ENCODE data around the gene CAPRIN2.

Gene CAPRIN2

DNA sequence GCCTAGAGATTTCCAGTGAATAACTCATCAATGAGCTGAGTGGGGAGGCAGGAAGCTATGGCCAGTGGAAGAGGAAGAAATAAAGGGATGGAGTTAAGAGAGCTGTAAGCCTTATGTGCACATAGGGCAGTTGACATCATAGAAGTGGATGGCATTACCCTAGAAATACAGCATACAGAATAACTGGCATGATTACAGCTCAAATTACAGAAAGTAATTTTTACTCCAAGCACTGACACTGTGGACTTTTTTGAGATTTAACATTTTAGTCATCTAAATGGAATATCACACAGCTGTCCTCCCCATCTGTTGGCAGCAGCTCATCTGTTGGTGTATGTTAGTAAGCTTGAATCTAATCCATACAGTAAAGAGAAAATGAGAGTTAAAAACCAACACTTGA lies 53.7 kb downstream of the CAPRIN2 start:
- TF ChIP-seq, protein P1, sequence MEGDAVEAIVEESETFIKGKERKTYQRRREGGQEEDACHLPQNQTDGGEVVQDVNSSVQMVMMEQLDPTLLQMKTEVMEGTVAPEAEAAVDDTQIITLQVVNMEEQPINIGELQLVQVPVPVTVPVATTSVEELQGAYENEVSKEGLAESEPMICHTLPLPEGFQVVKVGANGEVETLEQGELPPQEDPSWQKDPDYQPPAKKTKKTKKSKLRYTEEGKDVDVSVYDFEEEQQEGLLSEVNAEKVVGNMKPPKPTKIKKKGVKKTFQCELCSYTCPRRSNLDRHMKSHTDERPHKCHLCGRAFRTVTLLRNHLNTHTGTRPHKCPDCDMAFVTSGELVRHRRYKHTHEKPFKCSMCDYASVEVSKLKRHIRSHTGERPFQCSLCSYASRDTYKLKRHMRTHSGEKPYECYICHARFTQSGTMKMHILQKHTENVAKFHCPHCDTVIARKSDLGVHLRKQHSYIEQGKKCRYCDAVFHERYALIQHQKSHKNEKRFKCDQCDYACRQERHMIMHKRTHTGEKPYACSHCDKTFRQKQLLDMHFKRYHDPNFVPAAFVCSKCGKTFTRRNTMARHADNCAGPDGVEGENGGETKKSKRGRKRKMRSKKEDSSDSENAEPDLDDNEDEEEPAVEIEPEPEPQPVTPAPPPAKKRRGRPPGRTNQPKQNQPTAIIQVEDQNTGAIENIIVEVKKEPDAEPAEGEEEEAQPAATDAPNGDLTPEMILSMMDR (conservative IDR thresholded peaks at IDR 0.05): no peak
- TF ChIP-seq ZFX (IDR thresholded peaks at IDR 0.05): no peak
- H3K27ac ChIP-seq: no peak overlapping the region

DNA sequence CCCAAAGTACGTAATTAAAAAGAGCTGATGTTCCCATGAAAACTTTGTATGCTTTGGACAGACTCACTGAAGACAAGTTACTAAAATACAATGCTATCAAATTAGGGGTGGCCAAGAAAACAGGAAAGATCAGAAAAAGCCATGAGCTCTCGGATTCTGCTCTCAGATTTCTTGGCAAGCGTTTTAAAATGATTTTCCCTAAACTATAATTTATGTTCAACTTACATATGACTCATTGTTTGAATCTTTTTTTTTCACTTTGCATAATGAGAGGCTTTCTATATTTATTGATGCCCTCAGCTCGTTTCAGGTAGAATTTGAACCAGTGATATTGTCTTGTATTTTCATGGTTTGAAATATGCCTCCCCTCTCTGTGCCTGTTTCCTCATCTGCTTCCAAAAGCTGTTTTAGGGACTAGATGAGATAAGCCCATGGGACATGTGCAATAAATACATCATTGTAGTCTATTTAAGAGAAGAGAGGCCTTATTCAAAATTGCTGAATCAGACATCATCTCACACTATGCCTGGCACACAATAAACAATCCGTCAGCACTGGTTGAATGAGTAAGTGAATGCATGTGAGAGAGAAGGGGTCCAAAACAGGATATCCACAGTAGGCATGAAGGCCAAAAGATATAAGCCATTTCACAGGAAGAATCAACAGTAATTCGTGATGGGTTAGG lies 54.4 kb downstream of the CAPRIN2 start:
- TF ChIP-seq, protein P1 (conservative IDR thresholded peaks at IDR 0.05): no peak
- no peak for TF ChIP-seq ZFX (IDR thresholded peaks at IDR 0.05)
- H3K27ac ChIP-seq: no peak overlapping the region

GRCh38 chr12:30698346-30698745 lies 56.4 kb downstream of the CAPRIN2 start:
- no peak for TF ChIP-seq ZFX (IDR thresholded peaks at IDR 0.05)
- TF ChIP-seq, protein P1 (conservative IDR thresholded peaks at IDR 0.05): no peak
- no peak overlapping the region for H3K27ac ChIP-seq

GRCh38 chr12:30696943-30697342 lies 57.8 kb downstream of the CAPRIN2 start:
- no peak overlapping the region; the same call in 1 of the 2 replicates for H3K27ac ChIP-seq
- TF ChIP-seq, protein P1 (conservative IDR thresholded peaks at IDR 0.05): no peak
- TF ChIP-seq ZFX (IDR thresholded peaks at IDR 0.05): no peak

DNA sequence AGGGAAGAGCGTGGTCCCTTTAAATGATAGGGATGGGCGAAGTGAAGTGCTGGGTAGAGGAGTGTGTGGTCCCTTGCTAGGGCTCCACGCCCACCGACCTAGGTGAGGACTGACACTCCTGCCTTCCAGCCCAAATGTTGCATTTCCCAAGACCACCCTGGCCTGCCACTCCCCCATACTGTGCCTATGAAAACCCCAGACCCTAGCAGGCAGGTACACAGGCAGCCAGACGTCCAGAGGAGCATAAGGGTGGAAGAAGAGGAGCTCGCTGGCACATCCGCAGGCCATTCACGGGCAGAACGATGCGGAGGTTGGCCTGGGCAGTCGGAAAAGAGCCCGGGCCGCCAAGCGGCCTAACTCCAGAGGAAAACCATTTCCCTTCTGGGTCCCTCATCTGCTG lies 58.3 kb downstream of the CAPRIN2 start:
- TF ChIP-seq, protein P1 (conservative IDR thresholded peaks at IDR 0.05): no peak
- TF ChIP-seq ZFX (IDR thresholded peaks at IDR 0.05): no peak
- peak overlapping the region; percentile 89 for H3K27ac ChIP-seq

- peak overlapping the region; percentile 89 for H3K27ac ChIP-seq
- TF ChIP-seq, protein P1 (conservative IDR thresholded peaks at IDR 0.05): no peak
- no peak for TF ChIP-seq ZFX (IDR thresholded peaks at IDR 0.05)
Measured at GRCh38 chr12:30696103-30696408, 58.7 kb downstream of the CAPRIN2 start.

GRCh38 chr12:30695199-30696102 lies 59.3 kb downstream of the CAPRIN2 start, which contains the start of gene IPO8:
Gene IPO8, minus strand, starts transcription at chr12:30695869. Its CDS starts 222 bp downstream, at chr12:30695647.
- peak within 1 kb of the TSS; percentile 89 for H3K27ac ChIP-seq
- TF ChIP-seq ZFX (IDR thresholded peaks at IDR 0.05): no peak; the same call in none of the 2 replicates
- TF ChIP-seq, protein P1 (conservative IDR thresholded peaks at IDR 0.05): peak; percentile 40

All from C4-2B (cell line).